ENCODE results near the gene LRRC32.

DNA sequence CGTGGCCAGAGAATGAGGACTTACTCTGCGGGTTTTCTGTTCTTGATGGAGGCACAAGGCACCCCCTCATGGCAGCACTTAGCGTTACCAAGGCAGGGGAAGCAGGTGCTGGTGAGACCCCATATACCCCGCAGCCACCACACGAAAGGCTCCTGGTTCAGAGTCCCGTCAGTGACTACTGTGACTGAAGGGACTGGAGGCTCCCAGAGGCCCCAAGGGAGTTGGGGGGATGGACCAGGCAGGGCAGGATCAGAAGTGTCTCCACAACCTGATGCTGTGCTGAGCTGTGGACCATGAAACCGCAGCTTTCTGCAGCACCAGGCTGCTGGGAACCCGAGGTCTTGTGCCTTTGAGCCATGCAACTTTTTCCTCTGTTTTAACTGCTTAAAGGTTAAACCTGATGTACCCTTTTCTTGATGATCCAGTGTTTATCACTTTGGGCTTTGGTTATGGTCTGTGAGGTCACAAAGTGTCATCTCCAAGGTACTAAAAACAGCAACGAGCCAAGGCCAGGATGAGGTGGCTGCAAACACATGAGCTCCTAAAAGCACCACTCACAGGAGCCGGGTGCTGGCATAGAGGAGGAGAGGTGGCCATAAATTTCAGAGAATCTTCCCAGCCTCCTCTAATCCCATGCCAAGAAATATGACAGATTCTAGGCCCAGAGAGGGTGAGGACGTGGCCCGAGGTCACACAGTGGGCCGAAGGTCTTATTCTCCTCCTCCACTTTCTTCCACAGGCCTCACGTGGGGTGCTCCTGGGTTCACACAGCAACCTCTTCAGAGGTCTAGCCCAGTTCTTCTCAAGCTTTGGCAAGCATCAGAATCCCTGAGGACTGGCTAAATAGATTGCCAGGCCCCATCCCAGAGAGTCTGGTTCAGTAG is 4.2 kb upstream of the LRRC32 start:
- TF ChIP-seq, protein P1, sequence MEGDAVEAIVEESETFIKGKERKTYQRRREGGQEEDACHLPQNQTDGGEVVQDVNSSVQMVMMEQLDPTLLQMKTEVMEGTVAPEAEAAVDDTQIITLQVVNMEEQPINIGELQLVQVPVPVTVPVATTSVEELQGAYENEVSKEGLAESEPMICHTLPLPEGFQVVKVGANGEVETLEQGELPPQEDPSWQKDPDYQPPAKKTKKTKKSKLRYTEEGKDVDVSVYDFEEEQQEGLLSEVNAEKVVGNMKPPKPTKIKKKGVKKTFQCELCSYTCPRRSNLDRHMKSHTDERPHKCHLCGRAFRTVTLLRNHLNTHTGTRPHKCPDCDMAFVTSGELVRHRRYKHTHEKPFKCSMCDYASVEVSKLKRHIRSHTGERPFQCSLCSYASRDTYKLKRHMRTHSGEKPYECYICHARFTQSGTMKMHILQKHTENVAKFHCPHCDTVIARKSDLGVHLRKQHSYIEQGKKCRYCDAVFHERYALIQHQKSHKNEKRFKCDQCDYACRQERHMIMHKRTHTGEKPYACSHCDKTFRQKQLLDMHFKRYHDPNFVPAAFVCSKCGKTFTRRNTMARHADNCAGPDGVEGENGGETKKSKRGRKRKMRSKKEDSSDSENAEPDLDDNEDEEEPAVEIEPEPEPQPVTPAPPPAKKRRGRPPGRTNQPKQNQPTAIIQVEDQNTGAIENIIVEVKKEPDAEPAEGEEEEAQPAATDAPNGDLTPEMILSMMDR (IDR thresholded peaks at IDR 0.05): no peak
- no peak for TF ChIP-seq POLR2A (IDR thresholded peaks at IDR 0.05)

Data from uterus (tissue), 2 donors.